HT1080 (cell line): ENCODE data around the gene VASN. TPM values are rescaled to one million over a fixed set of nuclear protein-coding genes. Genes with fewer than 3 reads are reported as not detected.
"Not testable (repeated sequence)": the region's sequence is repeated elsewhere in the genome, so short reads cannot be mapped to it uniquely, and the experiment has no call there.

Experiments
- DNase-seq: peaks from one replicate; pipeline ENCODE4 v3.0.0-alpha.2; 2015; ENCODE audit warnings: low read depth
- total RNA-seq: library from RNA; depleted of rRNA; stranded (reverse); fragments of >200 nt; shearing (Covaris generic); gene quantifications from 2 replicates; pipeline ENCODE4 v1.2.3, GENCODE V29; 2014

Gene VASN
- total RNA-seq, 1 experiment from 2014 or later = 3.4 TPM

GRCh38 chr16:4383591-4384444 lies 12.2 kb downstream of the VASN start:
- no peak for DNase-seq

GRCh38 chr16:4384509-4384942 lies 12.9 kb downstream of the VASN start:
- DNase-seq = no peak

- no peak for DNase-seq
These were observed 13.6 kb downstream of the VASN start for GRCh38 chr16:4385066-4385788.

DNA sequence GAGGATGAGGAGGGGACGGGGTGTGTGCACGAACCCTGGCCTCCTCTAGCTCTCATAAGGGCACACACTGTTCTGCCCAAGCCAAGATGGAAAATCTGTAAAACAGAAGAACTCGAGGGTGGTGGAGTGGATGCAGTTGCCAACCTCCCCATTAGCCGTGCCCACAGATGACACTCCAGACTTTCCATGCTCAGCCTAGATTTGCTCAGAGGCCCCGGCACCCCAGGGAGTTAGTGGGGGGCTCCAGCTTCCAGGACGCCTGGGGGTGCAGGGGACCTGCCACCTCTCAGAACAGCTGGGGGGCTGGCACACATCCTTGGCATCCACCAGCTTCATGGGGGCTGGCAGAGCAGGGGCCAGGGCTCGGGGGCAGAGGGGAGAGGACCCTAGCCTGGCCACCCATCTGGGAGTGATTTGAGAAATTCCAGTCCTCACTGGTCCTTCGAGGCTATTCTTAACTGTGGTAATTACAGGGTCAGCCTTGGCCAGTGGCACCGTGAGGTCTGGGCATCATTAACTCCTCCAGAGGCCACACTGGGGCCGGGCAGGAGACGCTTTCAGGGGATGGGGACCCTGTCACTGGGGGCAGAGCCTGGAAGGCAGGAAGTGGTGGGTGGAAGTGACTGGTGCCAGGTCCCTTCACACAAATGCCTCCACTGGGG lies 14.3 kb downstream of the VASN start:
- no peak for DNase-seq

- DNase-seq = no peak
These were observed 14.8 kb downstream of the VASN start for GRCh38 chr16:4386451-4386805.

DNA sequence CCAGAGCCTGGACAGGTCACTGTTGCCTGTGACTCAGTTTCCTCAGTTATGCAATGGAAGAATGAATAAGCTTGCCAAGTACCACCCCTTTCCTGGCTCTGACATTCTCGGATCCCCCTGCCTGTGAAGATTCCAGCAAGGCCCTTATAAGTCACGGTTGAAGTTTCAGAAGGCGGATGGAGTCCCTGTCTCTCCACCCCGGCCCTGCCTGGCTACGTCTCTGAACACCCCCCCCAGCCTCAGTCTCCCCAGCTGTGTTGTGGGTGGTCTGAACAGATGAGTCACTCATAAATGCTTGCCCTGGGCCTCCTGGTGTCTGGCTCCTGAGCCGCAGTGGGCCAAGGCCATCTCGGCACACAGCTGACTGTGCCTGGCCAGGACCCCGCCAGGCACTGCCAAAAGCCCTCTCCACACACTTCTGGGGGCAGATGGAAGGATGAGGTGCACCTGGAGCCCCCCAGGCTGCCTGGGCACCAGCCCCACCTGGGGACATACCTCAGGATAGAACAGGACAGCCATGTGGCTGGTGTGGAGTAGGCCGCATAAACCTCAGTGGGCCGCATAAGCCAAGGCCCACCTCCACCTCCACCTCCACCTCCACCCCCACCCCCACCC lies 15.4 kb downstream of the VASN start:
- no peak for DNase-seq

DNA sequence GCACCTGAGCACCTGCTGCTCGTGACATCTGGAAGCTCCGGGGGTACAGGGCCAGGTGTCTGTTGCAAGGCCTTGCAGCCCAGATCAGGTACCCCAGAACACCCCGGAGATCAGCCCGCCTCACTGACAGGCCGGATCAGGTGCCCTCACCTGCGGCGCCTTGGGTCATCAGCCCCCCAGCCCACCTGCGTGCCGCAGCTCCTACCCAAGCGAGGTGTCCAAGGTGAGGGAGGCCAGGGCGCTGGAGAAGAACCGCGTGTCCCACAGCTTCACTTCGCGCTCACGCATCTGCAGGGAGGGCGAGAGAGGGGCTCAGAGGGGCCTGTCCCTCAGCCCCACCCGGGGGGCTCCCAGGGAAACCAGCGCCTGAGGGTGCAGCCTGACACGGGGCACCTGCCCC lies 16.1 kb downstream of the VASN start:
- DNase-seq = no peak

DNA sequence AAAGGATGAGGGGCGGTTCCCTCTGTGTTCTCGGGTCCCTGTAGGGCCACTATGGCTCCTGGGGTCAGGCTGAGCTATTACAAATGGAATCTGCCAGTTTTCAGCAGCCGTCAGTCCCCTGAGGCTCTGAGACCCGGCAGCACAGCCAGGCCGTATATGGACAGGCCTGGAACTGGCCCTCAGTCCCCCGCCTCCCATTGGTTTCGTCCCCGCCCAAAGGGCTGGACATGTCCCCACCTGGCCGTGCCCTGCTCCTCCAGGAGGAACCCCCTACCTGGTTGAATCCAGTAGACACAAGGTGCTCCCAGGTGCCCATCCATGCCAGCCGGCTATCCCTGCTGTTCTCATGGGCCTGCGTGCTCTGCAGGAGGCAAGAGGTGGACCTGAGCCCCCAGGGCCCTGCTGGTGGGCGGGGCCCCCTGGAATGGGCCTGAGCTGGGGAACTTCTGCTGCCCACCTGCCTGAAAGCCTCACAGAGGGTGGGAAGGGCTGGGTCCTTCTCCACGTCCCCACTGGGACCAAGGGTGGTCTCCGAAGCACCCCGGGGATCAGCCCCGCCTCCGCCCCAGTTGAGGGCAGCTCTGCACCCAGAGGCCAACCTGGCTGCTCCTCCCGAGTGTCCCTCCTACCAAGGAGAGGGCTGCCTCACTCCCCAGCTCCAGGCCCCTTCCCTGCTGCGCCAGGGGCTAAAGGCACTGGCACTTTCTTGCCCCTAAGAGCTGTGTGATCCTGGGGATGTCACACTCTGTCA lies 16.8 kb downstream of the VASN start:
- no peak for DNase-seq

- no peak for DNase-seq
These were observed 17.7 kb downstream of the VASN start for GRCh38 chr16:4389051-4389955.

- DNase-seq = no peak
These were observed 18.9 kb downstream of the VASN start for GRCh38 chr16:4390266-4391260.

GRCh38 chr16:4391631-4392381 lies 20.2 kb downstream of the VASN start:
- DNase-seq = no peak

GRCh38 chr16:4392382-4393239 lies 21.0 kb downstream of the VASN start:
- DNase-seq = no peak

DNA sequence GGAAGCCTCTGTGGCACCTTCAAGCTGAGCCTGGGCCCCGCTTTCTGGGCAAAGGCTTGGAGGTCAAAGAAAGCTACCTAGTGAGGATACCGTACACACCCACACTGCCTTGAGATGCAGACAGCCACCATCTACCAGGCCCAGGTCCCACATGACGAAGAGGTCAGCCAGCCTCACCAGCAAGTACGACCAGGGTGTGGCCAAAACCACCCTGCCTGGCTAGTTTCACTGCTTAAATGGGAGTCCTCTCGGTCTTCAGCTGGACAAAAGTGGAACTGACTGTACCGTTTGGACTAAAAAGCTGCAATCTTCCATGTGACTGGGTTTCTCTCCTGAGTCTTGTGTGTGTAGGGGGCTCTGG lies 21.6 kb downstream of the VASN start:
- DNase-seq = no peak

- not testable (repeated sequence) for DNase-seq
These were observed 22.2 kb downstream of the VASN start for GRCh38 chr16:4393850-4394249.

DNA sequence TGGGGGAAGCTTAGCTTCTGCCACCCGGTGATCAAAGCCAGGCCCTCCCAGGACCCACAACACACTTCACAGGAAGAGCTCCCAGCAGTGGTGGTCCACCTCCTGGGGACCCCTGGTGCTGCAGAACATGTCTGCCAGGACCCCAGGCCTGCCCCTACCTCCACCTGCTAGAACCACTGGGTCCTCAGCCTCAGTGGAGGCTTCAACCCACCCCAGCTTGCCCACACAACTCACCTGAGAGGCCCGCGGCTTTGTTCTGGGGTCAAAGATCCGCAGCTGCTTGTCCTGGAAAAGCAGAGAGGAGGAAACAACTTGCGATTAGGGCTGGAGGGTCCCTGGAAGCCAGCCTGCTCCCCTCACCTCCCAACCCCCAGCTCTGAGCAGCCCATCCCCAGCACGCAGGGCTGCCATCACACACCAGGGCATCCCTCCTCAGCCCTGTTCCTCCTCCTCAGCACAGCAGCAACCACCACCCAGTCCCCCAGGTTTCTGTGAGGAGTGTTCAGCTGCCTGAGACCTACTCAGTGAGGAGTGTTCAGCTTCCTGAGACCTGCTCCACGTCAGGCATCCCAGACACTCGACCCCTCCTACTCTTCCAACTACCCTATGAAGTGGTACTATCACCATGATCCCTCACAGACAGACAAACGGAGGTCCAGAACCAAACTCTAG lies 23.5 kb downstream of the VASN start:
- DNase-seq = no peak

- DNase-seq = no peak
These were observed 27.5 kb downstream of the VASN start for GRCh38 chr16:4399001-4399730.
